Kidney (tissue), 14 donors: Measurements from ENCODE around the gene P2RX6. TPM values are rescaled to one million over a fixed set of nuclear protein-coding genes. Genes with fewer than 3 reads are reported as not detected.

Source experiments
- DNase-seq, 5 donors: peaks; one replicate each; pipeline ENCODE4 v3.0.0-alpha.2; 2013 to 2020
- FAIRE-seq: peaks from 2 replicates; lab custom pipeline; 2012; peaks lifted over from hg19 to GRCh38; lab: Jason Lieb, UNC
- H3K27ac ChIP-seq, 2 donors: one replicate each; pipeline ENCODE4 v1.7.0; 2013; ENCODE audit warnings: low read depth in 2 of 2, low read length in 2 of 2, inconsistent platforms in 1 of 2
- H3K27me3 ChIP-seq: one replicate; pipeline ENCODE4 v1.7.1; 2013; ENCODE audit warnings: low read length, inconsistent platforms; ENCODE audit not compliant: control insufficient read depth, insufficient read depth
- H3K36me3 ChIP-seq, 3 donors: one replicate each; pipeline versions ENCODE4 v1.7.0 to v1.7.1; 2013; ENCODE audit warnings: low read length in 3 of 3, control low read depth in 1 of 3, inconsistent platforms in 1 of 3; ENCODE audit not compliant: insufficient read depth in 3 of 3, control insufficient read depth in 2 of 3
- H3K4me1 ChIP-seq, 3 donors: one replicate each; pipeline versions ENCODE4 v1.7.0 to v1.7.1; 2013; ENCODE audit warnings: low read length in 3 of 3, inconsistent platforms in 1 of 3, low read depth in 1 of 3; ENCODE audit not compliant: control insufficient read depth in 2 of 3, insufficient read depth in 2 of 3
- H3K4me3 ChIP-seq, 3 donors: one replicate each; pipeline versions ENCODE4 v1.7.0 to v1.8.1; 2013; ENCODE audit warnings: low read length in 3 of 3, control low read depth in 1 of 3, inconsistent platforms in 1 of 3
- H3K9ac ChIP-seq, 3 donors: one replicate each; pipeline versions ENCODE4 v1.7.0 to v1.7.1; 2013; ENCODE audit warnings: low read length in 3 of 3, control low read depth in 1 of 3, inconsistent platforms in 1 of 3
- H3K9me3 ChIP-seq, 3 donors: one replicate each; pipeline versions ENCODE4 v1.7.0 to v1.7.1; 2013; ENCODE audit warnings: low read length in 3 of 3, control low read depth in 1 of 3, inconsistent platforms in 1 of 3; ENCODE audit not compliant: control insufficient read depth in 2 of 3, insufficient read depth in 1 of 3
- CTCF ChIP-seq: IDR thresholded peaks from 3 replicates; pipeline ENCODE4 v1.5.1; 2012; ENCODE audit warnings: mild to moderate bottlenecking, moderate library complexity, borderline replicate concordance; ENCODE audit not compliant: insufficient read depth; ENCODE audit errors: extremely low read depth
- intact Hi-C: fragments of 100-400 bp; cut with DNase I; formaldehyde crosslinking; loops from one replicate; pipeline ENCODE4 v1.11.1; 2022
- polyA plus RNA-seq: library from polyadenylated mRNA; stranded (reverse); fragments of 350-450 nt; fragmentation: Illumina TruSeq; extraction: RNeasy Lipid Tissue Mini Kit (QIAGEN cat#74804); gene quantifications from one replicate; pipeline ENCODE4 v1.2.3, GENCODE V29; 2014; ENCODE audit warnings: low read depth, low replicate concordance; ENCODE audit not compliant: insufficient read depth
- total RNA-seq: library from RNA; stranded (reverse); fragmentation: NEBNext Ultra II Directional; extraction: Animal tissue kit (Norgen Biotek cat#: 25700); gene quantifications from one replicate; pipeline ENCODE4 v1.2.1, GENCODE V29; 2021
- donor health status: control.
- donor health status: control.
- donor health status: control.
- donor health status: control.
- donor health status: control.
- donor health status: DM: yes; HTN: yes; CAD: no.
- donor health status: Normal renal cell carcinoma (clear cell type).

Gene P2RX6
- total and polyA plus RNA-seq, 2 donors from 2014 or later, result 1.0 to 1.6 TPM

GRCh38 chr22:21043860-21044535, 29.0 kb downstream of the P2RX6 start:
- TF ChIP-seq CTCF, result no peak
- Histone ChIP-seq H3K36me3 (no peaks in the 10 kb centered on the region), H3K4me3 (no peak overlapping the region), H3K4me1 (peaks cover 0 to 6% (median 0%) of the 10 kb centered on the region in 3 donors), H3K27ac (no peak overlapping the region), H3K9ac (no peak overlapping the region), H3K9me3 (no peaks in the 10 kb centered on the region), H3K27me3 (no peaks in the 10 kb centered on the region)
- FAIRE-seq (no peak), DNase-seq (no peak)
- intact Hi-C loops, result no loop called here

DNA sequence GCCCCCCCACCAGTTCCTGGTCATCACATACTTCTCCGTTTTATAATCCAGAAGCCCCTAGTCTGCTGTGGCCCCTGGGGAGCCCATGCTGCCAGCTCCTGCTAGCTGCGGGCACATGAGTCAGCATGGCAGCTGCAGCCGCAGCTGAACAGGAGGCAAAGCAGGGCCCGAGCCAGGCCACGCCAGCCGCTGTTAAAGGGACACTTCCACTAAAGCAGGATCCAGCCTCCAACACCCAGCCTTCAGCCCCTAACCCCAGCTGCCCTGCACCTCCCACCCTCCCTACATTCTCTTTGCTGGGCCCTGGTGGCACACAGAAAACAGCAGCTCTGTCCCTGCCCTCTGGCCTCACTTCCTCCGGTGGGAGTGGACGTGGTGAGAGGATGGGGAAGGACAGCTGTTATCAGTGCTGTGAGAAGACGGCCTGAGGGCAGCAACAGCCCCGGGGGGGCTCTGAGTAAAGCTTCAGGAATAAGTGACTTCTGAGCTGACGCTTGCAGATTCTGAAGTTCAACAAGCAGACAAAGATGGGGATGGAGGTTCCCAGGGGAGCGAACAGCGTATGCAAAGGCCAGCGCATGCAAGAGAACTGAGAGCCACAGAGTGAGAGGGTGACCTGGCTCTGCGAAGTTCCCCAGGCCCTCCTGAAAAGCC, 30.1 kb downstream of the P2RX6 start:
- Histone ChIP-seq H3K4me1 (peaks cover 0 to 6% (median 0%) of the 10 kb centered on the region in 3 donors), H3K9ac (no peak overlapping the region), H3K9me3 (no peaks in the 10 kb centered on the region), H3K27ac (no peak overlapping the region), H3K27me3 (no peaks in the 10 kb centered on the region), H3K36me3 (no peaks in the 10 kb centered on the region), H3K4me3 (peak overlapping the region; percentile 30 to 59 (median 51))
- DNase-seq (peak in 3 of 5 donors; percentile 16 to 69 (median 67)), FAIRE-seq (no peak)
- TF ChIP-seq CTCF, result no peak
- intact Hi-C loops, result no loop called here

DNA sequence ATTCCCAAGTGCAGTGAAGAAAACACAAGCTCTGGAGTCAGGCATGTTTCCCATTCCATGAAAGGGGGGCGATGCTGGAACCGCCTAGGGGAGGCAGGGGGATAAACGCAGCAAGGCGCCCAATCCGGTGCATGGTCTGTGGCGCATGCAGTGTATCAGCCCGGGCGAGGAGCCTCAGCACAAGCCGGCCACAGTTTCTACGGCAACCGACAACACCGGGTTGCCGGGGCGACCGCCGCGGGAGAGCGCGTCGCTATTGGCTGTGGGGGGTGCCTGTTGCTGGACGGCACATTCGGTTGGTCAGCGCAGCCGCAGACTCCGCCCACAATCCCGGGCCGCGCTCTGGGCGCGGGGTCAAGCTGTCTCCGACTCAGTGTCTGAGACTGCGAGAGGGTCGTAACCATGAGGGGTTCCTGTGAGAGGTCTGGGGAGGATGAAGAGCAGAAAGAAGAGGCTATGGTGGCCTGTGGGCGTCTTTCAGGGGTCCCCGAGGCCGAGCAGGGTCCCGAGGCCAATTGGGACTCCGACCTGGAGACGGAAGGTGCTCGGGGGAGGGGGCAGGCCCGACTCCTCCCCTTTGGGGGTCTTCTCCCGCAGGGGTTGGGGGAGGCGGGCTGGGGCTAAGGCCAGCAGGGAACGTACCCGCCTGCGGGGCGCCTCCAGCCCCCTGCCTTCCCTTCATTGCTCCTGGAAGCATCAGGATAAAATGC, 30.8 kb downstream of the P2RX6 start, which contains the start of gene LRRC74B:
TSS of gene LRRC74B (plus strand) at position 362 of the 710 bp plus-strand sequence. CDS start at position 403, 41 bp downstream.
- Histone ChIP-seq H3K4me3 (peak within 1 kb of the TSS; percentile 51 to 66 (median 59)), H3K27me3 (no peaks in the 10 kb centered on the region), H3K27ac (no peak within 1 kb of the TSS), H3K9me3 (no peaks in the 10 kb centered on the region), H3K36me3 (no peaks in the 10 kb centered on the region), H3K9ac (peak within 1 kb of the TSS in 1 of 3 donors; percentile 31), H3K4me1 (peaks cover 0 to 6% (median 0%) of the 10 kb centered on the region in 3 donors)
- TF ChIP-seq CTCF, result no peak
- intact Hi-C loops, result no loop called here
- DNase-seq, result peak; percentile 96 to 97 (median 96)
- no peak for FAIRE-seq
